RWPE1 (cell line): Measurements from ENCODE around the gene POP7.

Experiments used
- CTCF ChIA-PET: fragments of 350-600 bp; sonication (Branson Sonifier 250); formaldehyde crosslinking; extraction: SDS; loops from one replicate; lab custom pipeline; 2021; lab: Yijun Ruan, JAX
- POLR2A ChIA-PET: fragments of 400-600 bp; formaldehyde crosslinking; extraction: SDS; loops from one replicate; lab custom pipeline; 2020; ENCODE audit warnings: antibody characterized with exemption; ENCODE audit not compliant: low non-redundant PET; lab: Yijun Ruan, JAX
- DNase-seq: peaks from one replicate; pipeline ENCODE4 v3.0.0; 2012; ENCODE audit warnings: low spot score
- H3K27ac ChIP-seq: fragments of 450-650 bp; 2 replicates; pipeline ENCODE4 v1.5.1; 2017
- CTCF ChIP-seq: fragments of 450-650 bp; conservative IDR thresholded peaks from 2 replicates; pipeline ENCODE4 v1.5.1; 2017; ENCODE audit warnings: low read depth, mild to moderate bottlenecking

The POP7 gene

GRCh38 chr7:100675105-100675451 is 30.8 kb upstream of the POP7 start:
- H3K27ac ChIP-seq = peak overlapping the region; percentile 92
- CTCF ChIA-PET = interaction anchor here (0.8 to 1.1 kb wide), 2 partner anchors 13 to 61 kb away, joined by 3 to 5 read pairs; no protein-coding TSS in a partner anchor
- DNase-seq = no peak
- POLR2A ChIA-PET = interaction anchor here (0.6 kb wide), 1 partner anchor 48 kb away, joined by 3 read pairs; no protein-coding TSS in a partner anchor
- TF ChIP-seq CTCF = no peak

GRCh38 chr7:100675581-100676350 is 30.2 kb upstream of the POP7 start:
- H3K27ac ChIP-seq = peak overlapping the region; percentile 92
- CTCF ChIA-PET = interaction anchor here (0.5 kb wide), 1 partner anchor 551 kb away, joined by 6 read pairs; no protein-coding TSS in a partner anchor
- POLR2A ChIA-PET = no interaction called here
- TF ChIP-seq CTCF = no peak
- DNase-seq = peak; percentile 63

- peak overlapping the region; percentile 92 for H3K27ac ChIP-seq
- TF ChIP-seq CTCF = no peak
- DNase-seq = no peak
- ChIA-PET CTCF (interaction anchor here (0.5 kb wide), 1 partner anchor 62 kb away, joined by 5 read pairs; no protein-coding TSS in a partner anchor), POLR2A (no interaction called here)
These were observed 29.2 kb upstream of the POP7 start for GRCh38 chr7:100676501-100677306.

- CTCF ChIA-PET = interaction anchor here (0.5 to 0.8 kb wide), 3 partner anchors 12 to 63 kb away, joined by 3 to 5 read pairs (median 4); no protein-coding TSS in a partner anchor
- peak overlapping the region; percentile 92 for H3K27ac ChIP-seq
- TF ChIP-seq CTCF = no peak
- no peak for DNase-seq
- POLR2A ChIA-PET = no interaction called here
These were observed 28.3 kb upstream of the POP7 start for GRCh38 chr7:100677308-100678267.

DNA sequence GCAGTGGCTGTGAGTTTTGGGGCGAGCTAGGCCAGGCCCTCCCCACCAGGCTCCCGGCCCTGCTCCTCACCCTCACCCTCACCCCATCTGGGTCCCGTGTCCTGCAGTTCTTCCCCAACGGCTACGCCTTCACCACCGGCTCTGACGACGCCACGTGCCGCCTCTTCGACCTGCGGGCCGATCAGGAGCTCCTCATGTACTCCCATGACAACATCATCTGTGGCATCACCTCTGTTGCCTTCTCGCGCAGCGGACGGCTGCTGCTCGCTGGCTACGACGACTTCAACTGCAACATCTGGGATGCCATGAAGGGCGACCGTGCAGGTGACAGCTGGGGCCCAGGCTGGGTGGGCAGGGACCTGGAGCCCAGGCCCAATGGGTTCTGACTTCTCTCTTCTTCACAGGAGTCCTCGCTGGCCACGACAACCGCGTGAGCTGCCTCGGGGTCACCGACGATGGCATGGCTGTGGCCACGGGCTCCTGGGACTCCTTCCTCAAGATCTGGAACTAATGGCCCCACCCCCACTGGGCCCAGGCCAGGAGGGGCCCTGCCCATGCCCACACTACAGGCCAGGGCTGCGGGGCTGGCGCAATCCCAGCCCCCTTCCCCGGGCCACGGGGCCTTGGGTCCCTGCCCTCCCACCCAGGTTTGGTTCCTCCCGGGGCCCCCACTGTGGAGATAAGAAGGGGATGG is 27.5 kb upstream of the POP7 start:
- no peak for TF ChIP-seq CTCF
- H3K27ac ChIP-seq = peak overlapping the region; percentile 92
- POLR2A ChIA-PET = interaction anchor here (1.1 kb wide), 1 partner anchor 211 kb away, joined by 3 read pairs; the partner anchor contains the start of gene UFSP1
- CTCF ChIA-PET = interaction anchor here (0.7 to 0.8 kb wide), 3 partner anchors 11 to 49 kb away, joined by 3 to 4 read pairs (median 4); no protein-coding TSS in a partner anchor
- DNase-seq = no peak
